Cortex of kidney (tissue), 1 donor: ENCODE data around the gene CYP4F11.
"Not testable (repeated sequence)": the region's sequence is repeated elsewhere in the genome, so short reads cannot be mapped to it uniquely, and the experiment has no call there.

Experiments used
- DNase-seq: peaks from one replicate; lab custom pipeline; 2025; lab: John Stamatoyannopoulos, UW

Gene CYP4F11

GRCh38 chr19:15934332-15935078 lies at the start of gene CYP4F11:
TSS of gene CYP4F11 (minus strand) at chr19:15934529. CDS start at chr19:15934408, 121 bp downstream.
- DNase-seq, result no peak

- no peak for DNase-seq
Observed at GRCh38 chr19:15979293-15979692, 45.0 kb upstream of the CYP4F11 start.

- no peak for DNase-seq
Observed at GRCh38 chr19:15977690-15978089, 43.4 kb upstream of the CYP4F11 start.

GRCh38 chr19:15976836-15977689 lies 42.7 kb upstream of the CYP4F11 start:
- no peak for DNase-seq

- no peak for DNase-seq
Observed at GRCh38 chr19:15974856-15975255, 40.5 kb upstream of the CYP4F11 start.

GRCh38 chr19:15972043-15972442 lies 37.7 kb upstream of the CYP4F11 start:
- DNase-seq, result not testable (repeated sequence)

- DNase-seq, result no peak
Observed at GRCh38 chr19:15971224-15971780, 37.0 kb upstream of the CYP4F11 start.

- no peak for DNase-seq
Observed at GRCh38 chr19:15964231-15964630, 29.9 kb upstream of the CYP4F11 start.

- no peak for DNase-seq
Observed at GRCh38 chr19:15962319-15962718, 28.0 kb upstream of the CYP4F11 start.

GRCh38 chr19:15954820-15955219 lies 20.5 kb upstream of the CYP4F11 start:
- no peak for DNase-seq

- no peak for DNase-seq
Observed at GRCh38 chr19:15948223-15949058, 14.1 kb upstream of the CYP4F11 start, which contains the start of gene OR10H4. TSS of gene OR10H4 (plus strand) at chr19:15949008. CDS start at chr19:15949008, 0 bp downstream.

GRCh38 chr19:15945301-15945700 lies 11.0 kb upstream of the CYP4F11 start:
- no peak for DNase-seq

GRCh38 chr19:15944401-15944800 lies 10.1 kb upstream of the CYP4F11 start:
- no peak for DNase-seq

GRCh38 chr19:15937771-15938170 lies 3.4 kb upstream of the CYP4F11 start:
- no peak for DNase-seq

- no peak for DNase-seq
Observed at GRCh38 chr19:15936950-15937349, 2.6 kb upstream of the CYP4F11 start.

- DNase-seq, result no peak
Observed at GRCh38 chr19:15936173-15936572, 1.8 kb upstream of the CYP4F11 start.

- no peak for DNase-seq
Observed at GRCh38 chr19:15935167-15935702, 906 bp upstream of the CYP4F11 start.

GRCh38 chr19:15933761-15934331 lies 483 bp downstream of the CYP4F11 start:
- not testable (repeated sequence) for DNase-seq

GRCh38 chr19:15928321-15928720 lies 6.0 kb downstream of the CYP4F11 start:
- DNase-seq, result no peak

- no peak for DNase-seq
Observed at GRCh38 chr19:15926484-15926883, 7.8 kb downstream of the CYP4F11 start.

- no peak for DNase-seq
Observed at GRCh38 chr19:15923702-15924101, 10.6 kb downstream of the CYP4F11 start.
